ENCODE data around the gene MEF2B. TPM values are rescaled to one million over a fixed set of nuclear protein-coding genes. Genes with fewer than 3 reads are reported as not detected.

Gene MEF2B
- total and polyA plus RNA-seq, 2 donors (not counting 3 experiments of a cell fraction or from before 2014, with no cell fraction given): 0.52 to 1.2 TPM

- H3K27ac ChIP-seq (ENCODE audit: insufficient read depth, low read depth, low read length): no peak overlapping the region
- no peaks in the 10 kb centered on the region for H3K36me3 ChIP-seq (ENCODE audit: control insufficient read depth in 2 of 2, extremely low read depth in 1 of 2, insufficient read depth in 2 of 2, low read length in 2 of 2)
- CTCF ChIA-PET: interaction anchor here (0.5 to 3.9 kb wide), 17 partner anchors 10 to 344 kb away, joined by 3 to 23 read pairs (median 4); partner anchors contain the start of gene MEF2B
- no peak overlapping the region for H3K9ac ChIP-seq (replicated peaks; ENCODE audit: extremely low read depth, insufficient read depth, low read length)
- no peaks in the 10 kb centered on the region for H3K79me2 ChIP-seq (ENCODE audit: control insufficient read depth, insufficient read depth, low read length)
- H3K4me2 ChIP-seq (ENCODE audit: insufficient read depth, low read length): no peak overlapping the region
- intact Hi-C loops (cut with micrococcal nuclease) (loop anchor here (1.0 kb wide), 3 partner anchors 29 to 344 kb away; no protein-coding TSS in a partner anchor), dilution Hi-C loops (cut with MboI; ENCODE audit: extremely low pct_ligation_motif_present, low sequenced_read_pairs) (no loop called here)
- H3K9me1 ChIP-seq (replicated peaks; ENCODE audit: control insufficient read depth, extremely low read depth, insufficient read depth, low read length): no peaks in the 10 kb centered on the region
- POLR2A ChIA-PET: no interaction called here
- H2AFZ ChIP-seq (ENCODE audit: low read depth, low read length): peak overlapping the region; percentile 99
- FAIRE-seq (peak; percentile 54), DNase-seq (ENCODE audit: low read depth, low spot score) (peak; percentile 59)
- H3K27me3 ChIP-seq (ENCODE audit: control insufficient read depth in 2 of 2, insufficient read depth in 2 of 2, low read length in 2 of 2): no peaks in the 10 kb centered on the region
- BruUV-seq (replicated peaks): no TSS peak
- TF ChIP-seq JUN (IDR thresholded peaks at IDR 0.05; ENCODE audit: borderline replicate concordance, insufficient read depth, insufficient read length, low read depth): no peak
- TF ChIP-seq POLR2A (IDR thresholded peaks at IDR 0.05; ENCODE audit: low read depth, low read length): no peak
- TF ChIP-seq CTCF (IDR thresholded peaks at IDR 0.05; ENCODE audit: extremely low read depth in 1 of 2, insufficient read depth in 1 of 2, low read depth in 1 of 2, low read length in 2 of 2): peak; percentile 80 to 97
- H3K9me3 ChIP-seq (replicated peaks; ENCODE audit: control insufficient read depth, insufficient read depth, low read length): no peaks in the 10 kb centered on the region
- no peaks in the 10 kb centered on the region for H4K20me1 ChIP-seq (replicated peaks; ENCODE audit: control insufficient read depth, extremely low read depth, insufficient read depth, low read length)
- no peaks in the 10 kb centered on the region for H3K4me1 ChIP-seq (ENCODE audit: control insufficient read depth, extremely low read depth, insufficient read depth, low read length)
- no peak overlapping the region for H3K4me3 ChIP-seq (replicated peaks in 1 of 3; ENCODE audit: insufficient read depth in 1 of 3, low read depth in 1 of 3, low read length in 3 of 3)
Measured at GRCh38 chr19:19145684-19146608, 24.1 kb downstream of the MEF2B start.

GRCh38 chr19:19145281-19145680 lies 24.8 kb downstream of the MEF2B start:
- no peak overlapping the region for H3K4me3 ChIP-seq (replicated peaks in 1 of 3; ENCODE audit: insufficient read depth in 1 of 3, low read depth in 1 of 3, low read length in 3 of 3)
- H4K20me1 ChIP-seq (replicated peaks; ENCODE audit: control insufficient read depth, extremely low read depth, insufficient read depth, low read length): no peaks in the 10 kb centered on the region
- no peaks in the 10 kb centered on the region for H3K36me3 ChIP-seq (ENCODE audit: control insufficient read depth in 2 of 2, extremely low read depth in 1 of 2, insufficient read depth in 2 of 2, low read length in 2 of 2)
- H3K27me3 ChIP-seq (ENCODE audit: control insufficient read depth in 2 of 2, insufficient read depth in 2 of 2, low read length in 2 of 2): no peaks in the 10 kb centered on the region
- FAIRE-seq (no peak), DNase-seq (ENCODE audit: low read depth, low spot score) (no peak)
- BruUV-seq (replicated peaks): no TSS peak
- no peaks in the 10 kb centered on the region for H3K9me1 ChIP-seq (replicated peaks; ENCODE audit: control insufficient read depth, extremely low read depth, insufficient read depth, low read length)
- H3K9me3 ChIP-seq (replicated peaks; ENCODE audit: control insufficient read depth, insufficient read depth, low read length): no peaks in the 10 kb centered on the region
- no peaks in the 10 kb centered on the region for H3K79me2 ChIP-seq (ENCODE audit: control insufficient read depth, insufficient read depth, low read length)
- intact Hi-C loops (cut with micrococcal nuclease) (no loop called here), dilution Hi-C loops (cut with MboI; ENCODE audit: extremely low pct_ligation_motif_present, low sequenced_read_pairs) (no loop called here)
- CTCF ChIA-PET: interaction anchor here (0.5 to 3.9 kb wide), 16 partner anchors 10 to 345 kb away, joined by 3 to 23 read pairs (median 4); partner anchors contain the start of gene MEF2B
- H3K9ac ChIP-seq (replicated peaks; ENCODE audit: extremely low read depth, insufficient read depth, low read length): no peak overlapping the region
- no peak overlapping the region for H2AFZ ChIP-seq (ENCODE audit: low read depth, low read length)
- TF ChIP-seq MYC (IDR thresholded peaks at IDR 0.05; ENCODE audit: low read depth, low read length) (no peak), MAX (IDR thresholded peaks at IDR 0.05; ENCODE audit: insufficient read depth, insufficient read length) (no peak), POLR2AphosphoS5 (IDR thresholded peaks at IDR 0.05; ENCODE audit: insufficient read depth, low read depth, low read length) (no peak), GATA2 (IDR thresholded peaks at IDR 0.05; ENCODE audit: insufficient read depth, insufficient read length, low read depth, low read length) (no peak), FOS (IDR thresholded peaks at IDR 0.05; ENCODE audit: borderline replicate concordance, insufficient read depth, low read length) (no peak), JUN (IDR thresholded peaks at IDR 0.05; ENCODE audit: borderline replicate concordance, insufficient read depth, insufficient read length, low read depth) (no peak)
- H3K4me2 ChIP-seq (ENCODE audit: insufficient read depth, low read length): no peak overlapping the region
- H3K4me1 ChIP-seq (ENCODE audit: control insufficient read depth, extremely low read depth, insufficient read depth, low read length): no peaks in the 10 kb centered on the region
- POLR2A ChIA-PET: no interaction called here
- H3K27ac ChIP-seq (ENCODE audit: insufficient read depth, low read depth, low read length): no peak overlapping the region
